ENCODE results near the gene PIK3R2.

The PIK3R2 gene

DNA sequence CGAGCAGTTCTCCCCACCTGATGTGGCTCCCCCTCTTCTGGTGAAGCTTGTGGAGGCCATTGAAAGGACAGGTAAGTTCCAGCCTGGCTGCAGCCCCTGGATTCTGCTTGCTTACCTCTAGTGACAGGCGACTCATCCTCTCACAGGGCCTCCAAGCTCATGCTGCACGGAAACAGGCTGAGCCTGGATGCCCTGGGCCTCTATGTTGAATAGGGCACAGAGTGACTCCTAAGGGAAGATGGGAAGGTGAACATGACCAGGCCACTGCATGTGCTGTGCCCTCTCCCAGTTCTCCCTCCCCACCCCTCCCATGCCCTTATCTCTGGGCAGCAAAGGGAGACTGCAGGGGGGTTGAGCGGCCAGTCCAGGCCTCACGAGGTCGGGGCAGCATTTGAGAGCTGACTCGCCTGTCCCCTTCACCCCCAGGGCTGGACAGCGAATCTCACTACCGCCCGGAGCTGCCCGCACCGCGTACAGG, 7.6 kb downstream of the PIK3R2 start:
- DNase-seq (ENCODE audit: low spot score) = no peak
- TF ChIP-seq, protein P1, sequence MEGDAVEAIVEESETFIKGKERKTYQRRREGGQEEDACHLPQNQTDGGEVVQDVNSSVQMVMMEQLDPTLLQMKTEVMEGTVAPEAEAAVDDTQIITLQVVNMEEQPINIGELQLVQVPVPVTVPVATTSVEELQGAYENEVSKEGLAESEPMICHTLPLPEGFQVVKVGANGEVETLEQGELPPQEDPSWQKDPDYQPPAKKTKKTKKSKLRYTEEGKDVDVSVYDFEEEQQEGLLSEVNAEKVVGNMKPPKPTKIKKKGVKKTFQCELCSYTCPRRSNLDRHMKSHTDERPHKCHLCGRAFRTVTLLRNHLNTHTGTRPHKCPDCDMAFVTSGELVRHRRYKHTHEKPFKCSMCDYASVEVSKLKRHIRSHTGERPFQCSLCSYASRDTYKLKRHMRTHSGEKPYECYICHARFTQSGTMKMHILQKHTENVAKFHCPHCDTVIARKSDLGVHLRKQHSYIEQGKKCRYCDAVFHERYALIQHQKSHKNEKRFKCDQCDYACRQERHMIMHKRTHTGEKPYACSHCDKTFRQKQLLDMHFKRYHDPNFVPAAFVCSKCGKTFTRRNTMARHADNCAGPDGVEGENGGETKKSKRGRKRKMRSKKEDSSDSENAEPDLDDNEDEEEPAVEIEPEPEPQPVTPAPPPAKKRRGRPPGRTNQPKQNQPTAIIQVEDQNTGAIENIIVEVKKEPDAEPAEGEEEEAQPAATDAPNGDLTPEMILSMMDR (IDR thresholded peaks at IDR 0.05; ENCODE audit: extremely low read depth, missing control alignments) = no peak

DNA sequence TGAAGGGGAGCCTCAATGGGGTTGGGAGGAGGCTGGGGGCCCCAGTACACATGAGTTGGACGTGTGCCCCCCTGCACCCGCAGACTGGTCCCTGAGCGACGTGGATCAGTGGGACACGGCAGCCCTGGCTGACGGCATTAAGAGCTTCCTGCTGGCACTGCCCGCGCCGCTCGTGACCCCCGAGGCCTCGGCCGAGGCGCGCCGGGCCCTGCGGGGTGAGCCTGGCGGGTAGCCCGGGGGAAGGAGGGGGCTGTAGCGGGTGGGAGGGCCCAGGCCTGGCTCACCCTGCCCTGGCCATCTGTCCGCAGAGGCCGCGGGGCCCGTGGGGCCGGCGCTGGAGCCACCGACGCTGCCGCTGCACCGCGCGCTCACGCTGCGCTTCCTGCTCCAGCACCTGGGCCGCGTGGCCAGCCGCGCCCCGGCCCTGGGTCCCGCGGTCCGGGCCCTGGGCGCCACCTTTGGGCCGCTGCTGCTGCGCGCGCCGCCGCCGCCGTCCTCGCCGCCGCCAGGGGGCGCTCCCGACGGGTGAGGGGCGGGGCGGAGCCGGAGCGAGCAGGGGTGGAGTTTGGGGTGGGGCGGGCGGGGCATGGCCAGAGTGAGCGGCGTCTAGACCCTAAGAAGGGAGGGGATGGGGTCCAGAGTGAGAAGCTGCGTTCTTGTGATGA, 8.1 kb downstream of the PIK3R2 start:
- DNase-seq (ENCODE audit: low spot score) = peak; percentile 98

DNA sequence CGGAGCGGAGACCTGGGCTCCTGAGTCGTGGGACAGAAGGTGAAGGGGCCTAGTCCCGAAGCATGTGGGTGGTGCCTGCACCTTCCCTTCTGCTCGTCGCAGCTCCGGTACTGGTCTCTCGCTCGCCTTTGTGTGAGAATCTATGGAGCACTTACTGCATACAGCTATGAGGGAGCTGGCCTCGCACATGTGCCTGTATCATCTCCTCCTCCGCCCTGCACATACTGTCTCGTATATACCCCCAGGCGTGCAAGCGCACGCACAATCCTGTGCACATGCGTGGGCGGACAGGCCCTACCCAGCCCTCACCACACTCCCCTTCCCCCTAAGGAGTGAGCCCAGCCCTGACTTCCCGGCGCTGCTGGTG, 8.7 kb downstream of the PIK3R2 start:
- DNase-seq (ENCODE audit: low spot score) = no peak

More for the DNA sequence above, 8.1 kb downstream of the PIK3R2 start:
- TF ChIP-seq, protein P1 (IDR thresholded peaks at IDR 0.05; ENCODE audit: extremely low read depth, missing control alignments) = peak; percentile 100

DNA sequence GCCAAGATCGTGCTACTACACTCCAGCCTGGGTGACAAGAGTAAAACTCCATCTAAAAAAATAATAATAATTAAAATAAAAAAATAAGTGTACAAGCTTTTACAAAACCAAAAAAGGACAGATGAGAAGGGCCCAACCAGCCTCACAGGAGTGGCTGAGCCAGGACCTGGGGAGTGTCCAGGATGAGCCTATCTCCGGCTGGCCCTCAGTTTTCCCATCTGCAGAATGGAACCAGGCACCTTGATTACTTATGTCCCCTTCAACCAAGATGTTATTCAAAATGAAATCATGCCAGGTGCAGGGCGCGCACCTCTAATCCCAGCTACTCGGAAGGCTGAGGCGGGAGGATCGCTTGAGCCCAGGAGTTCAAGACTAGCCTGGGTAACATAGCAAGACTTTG, 11.1 kb downstream of the PIK3R2 start:
- TF ChIP-seq, protein P1 (IDR thresholded peaks at IDR 0.05; ENCODE audit: extremely low read depth, missing control alignments) = no peak
- no peak for DNase-seq (ENCODE audit: low spot score)

More for the DNA sequence above, 8.7 kb downstream of the PIK3R2 start:
- TF ChIP-seq, protein P1 (IDR thresholded peaks at IDR 0.05; ENCODE audit: extremely low read depth, missing control alignments) = no peak

DNA sequence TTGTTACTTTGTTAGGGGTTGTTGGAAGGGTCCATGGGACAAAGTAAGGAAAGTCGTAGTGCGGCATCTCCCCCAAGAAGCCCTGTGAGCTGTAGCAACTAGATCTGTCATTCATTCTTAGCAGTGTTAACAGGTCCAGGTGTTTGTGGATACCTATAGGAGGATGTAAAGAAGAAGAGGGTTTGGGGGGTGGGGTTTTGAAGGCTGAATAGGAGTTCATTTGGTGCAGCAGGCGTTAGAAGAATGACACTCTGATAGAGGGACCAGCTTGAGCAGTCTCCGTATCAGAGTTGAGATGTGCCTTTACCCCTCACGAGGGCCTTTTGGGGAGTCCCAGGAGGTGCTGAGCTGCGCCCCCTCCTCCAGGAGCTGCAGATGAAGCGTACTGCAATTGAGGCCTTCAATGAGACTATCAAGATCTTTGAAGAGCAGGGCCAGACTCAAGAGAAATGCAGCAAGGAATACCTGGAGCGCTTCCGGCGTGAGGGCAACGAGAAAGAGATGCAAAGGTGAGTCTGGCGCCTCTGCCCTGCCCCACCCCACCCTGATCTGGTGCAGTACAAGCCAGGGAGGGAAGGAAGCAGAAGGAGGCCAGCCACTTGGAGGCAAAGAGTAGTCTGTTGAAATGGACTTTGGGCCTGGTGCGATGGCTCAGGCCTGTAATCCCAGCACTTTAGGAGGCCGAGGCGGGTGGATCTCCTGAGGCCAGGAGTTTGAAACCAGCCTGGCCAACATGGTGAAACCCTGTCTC, 13.0 kb downstream of the PIK3R2 start:
- TF ChIP-seq, protein P1 (IDR thresholded peaks at IDR 0.05; ENCODE audit: extremely low read depth, missing control alignments) = no peak
- no peak for DNase-seq (ENCODE audit: low spot score)

DNA sequence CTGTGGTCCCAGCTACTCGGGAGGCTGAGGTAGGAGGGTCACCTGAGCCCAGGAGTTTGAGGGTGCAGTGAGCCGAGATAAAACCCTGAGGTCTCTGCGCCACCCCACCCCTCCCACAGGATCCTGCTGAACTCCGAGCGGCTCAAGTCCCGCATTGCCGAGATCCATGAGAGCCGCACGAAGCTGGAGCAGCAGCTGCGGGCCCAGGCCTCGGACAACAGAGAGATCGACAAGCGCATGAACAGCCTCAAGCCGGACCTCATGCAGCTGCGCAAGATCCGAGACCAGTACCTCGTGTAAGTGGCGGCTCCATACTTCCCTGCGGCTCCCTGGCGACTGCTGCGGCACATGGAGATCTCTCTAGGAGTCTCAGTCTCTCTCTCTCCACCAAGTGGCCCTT, 14.0 kb downstream of the PIK3R2 start:
- TF ChIP-seq, protein P1 (IDR thresholded peaks at IDR 0.05; ENCODE audit: extremely low read depth, missing control alignments) = no peak
- no peak for DNase-seq (ENCODE audit: low spot score)

DNA sequence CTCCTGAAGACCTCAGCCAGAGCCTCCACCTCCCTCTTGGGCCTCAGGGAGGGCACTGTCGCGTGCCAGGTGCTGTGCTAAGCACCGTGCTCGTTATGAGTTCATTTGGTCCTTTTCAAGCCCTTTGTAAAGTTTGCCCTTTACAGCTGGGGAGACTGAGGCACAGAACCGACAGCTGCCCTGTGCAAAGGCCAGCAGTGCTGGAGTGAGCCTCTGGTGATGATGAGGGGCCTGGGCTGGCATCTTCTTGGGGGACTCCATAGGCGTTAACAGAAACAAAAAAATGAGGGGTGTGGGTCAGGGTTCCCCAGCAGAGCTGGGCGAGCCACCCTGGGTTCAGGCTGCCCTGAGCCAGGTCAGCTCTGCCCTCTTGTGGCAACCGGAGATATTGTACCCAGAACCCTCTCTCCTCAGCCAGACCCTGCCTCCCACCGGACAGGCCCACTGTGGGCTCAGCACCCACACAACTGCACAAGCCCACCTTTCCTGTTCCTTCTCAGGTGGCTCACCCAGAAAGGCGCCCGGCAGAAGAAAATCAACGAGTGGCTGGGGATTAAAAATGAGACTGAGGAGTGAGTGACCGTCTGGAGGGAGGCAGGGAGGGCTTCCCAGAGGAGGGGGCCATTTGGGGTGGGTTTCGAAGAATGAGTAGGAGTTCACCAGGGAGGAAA, 15.1 kb downstream of the PIK3R2 start:
- peak; percentile 93 for DNase-seq (ENCODE audit: low spot score)
- TF ChIP-seq, protein P1 (IDR thresholded peaks at IDR 0.05; ENCODE audit: extremely low read depth, missing control alignments) = peak; percentile 36

All from GM20000 (cell line).